ENCODE measurements around the gene PLD3.

PLD3 gene

DNA sequence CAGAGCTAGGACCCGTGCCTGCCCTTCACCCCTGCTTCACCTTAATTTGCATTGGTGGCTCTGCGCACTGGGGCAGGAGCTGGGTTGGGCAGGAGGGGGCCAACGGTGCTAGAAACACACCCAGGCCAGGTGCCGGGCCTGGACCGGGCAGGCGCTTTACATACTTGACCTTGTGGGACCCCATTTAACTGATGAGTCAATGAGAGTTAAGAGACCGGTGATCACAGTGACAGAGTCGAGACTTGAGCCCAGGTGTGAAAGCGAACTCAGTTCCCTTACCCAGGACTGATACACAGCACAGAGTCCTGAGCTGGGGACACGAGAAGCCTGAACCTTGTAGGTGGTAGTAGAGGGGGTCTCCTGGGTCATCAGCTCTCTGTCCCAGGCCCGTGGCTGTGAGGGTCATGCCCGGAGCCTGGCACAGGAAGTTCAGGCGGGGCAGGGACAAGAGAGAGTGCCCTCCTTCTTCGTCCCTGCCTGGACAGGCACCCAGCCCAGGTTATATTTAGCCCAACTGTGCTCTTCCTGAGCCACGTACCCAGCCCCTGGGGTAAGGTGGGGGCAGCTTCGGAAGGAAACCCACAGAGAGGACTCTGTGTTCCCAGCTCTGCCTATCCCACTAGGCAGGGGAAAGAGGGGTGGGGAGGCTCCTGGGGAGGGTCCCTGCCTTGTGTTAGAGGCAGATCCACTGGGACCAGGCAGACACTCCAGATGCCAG lies 62.8 kb downstream of the PLD3 start:
- Histone ChIP-seq H3K79me2 (ENCODE audit: insufficient read depth, low read length) (no peaks in the 10 kb centered on the region), H3K4me1 (ENCODE audit: insufficient read depth, low read length, poor library complexity, severe bottlenecking) (peaks cover 12% of the 10 kb centered on the region), H3K9me2 (replicated peaks; ENCODE audit: low read depth, low read length) (no peaks in the 10 kb centered on the region), H3K36me3 (ENCODE audit: insufficient read depth, low read length) (no peaks in the 10 kb centered on the region), H2AFZ (ENCODE audit: low read length) (no peak overlapping the region), H3F3A (ENCODE audit: low read depth) (no peaks in the 10 kb centered on the region), H3K9me3 (ENCODE audit: insufficient read depth, low read depth, low read length) (no peaks in the 10 kb centered on the region), H3K4me2 (ENCODE audit: low read depth, low read length, poor library complexity, severe bottlenecking) (no peak overlapping the region), H4K20me1 (ENCODE audit: insufficient read depth, low read length, poor library complexity, severe bottlenecking) (no peaks in the 10 kb centered on the region), H3K9ac (ENCODE audit: low read depth, low read length, poor library complexity, severe bottlenecking) (no peak overlapping the region), H3K27me3 (ENCODE audit: insufficient read depth, low read length, poor library complexity, severe bottlenecking) (no peaks in the 10 kb centered on the region), H3K4me3 (ENCODE audit: low read length, poor library complexity, severe bottlenecking) (no peak overlapping the region)
- TF ChIP-seq, protein P1, sequence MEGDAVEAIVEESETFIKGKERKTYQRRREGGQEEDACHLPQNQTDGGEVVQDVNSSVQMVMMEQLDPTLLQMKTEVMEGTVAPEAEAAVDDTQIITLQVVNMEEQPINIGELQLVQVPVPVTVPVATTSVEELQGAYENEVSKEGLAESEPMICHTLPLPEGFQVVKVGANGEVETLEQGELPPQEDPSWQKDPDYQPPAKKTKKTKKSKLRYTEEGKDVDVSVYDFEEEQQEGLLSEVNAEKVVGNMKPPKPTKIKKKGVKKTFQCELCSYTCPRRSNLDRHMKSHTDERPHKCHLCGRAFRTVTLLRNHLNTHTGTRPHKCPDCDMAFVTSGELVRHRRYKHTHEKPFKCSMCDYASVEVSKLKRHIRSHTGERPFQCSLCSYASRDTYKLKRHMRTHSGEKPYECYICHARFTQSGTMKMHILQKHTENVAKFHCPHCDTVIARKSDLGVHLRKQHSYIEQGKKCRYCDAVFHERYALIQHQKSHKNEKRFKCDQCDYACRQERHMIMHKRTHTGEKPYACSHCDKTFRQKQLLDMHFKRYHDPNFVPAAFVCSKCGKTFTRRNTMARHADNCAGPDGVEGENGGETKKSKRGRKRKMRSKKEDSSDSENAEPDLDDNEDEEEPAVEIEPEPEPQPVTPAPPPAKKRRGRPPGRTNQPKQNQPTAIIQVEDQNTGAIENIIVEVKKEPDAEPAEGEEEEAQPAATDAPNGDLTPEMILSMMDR (conservative IDR thresholded peaks at IDR 0.05; ENCODE audit: low read length): no peak
- TF ChIP-seq EZH2phosphoT487 (IDR thresholded peaks at IDR 0.05; ENCODE audit: borderline replicate concordance): no peak

DNA sequence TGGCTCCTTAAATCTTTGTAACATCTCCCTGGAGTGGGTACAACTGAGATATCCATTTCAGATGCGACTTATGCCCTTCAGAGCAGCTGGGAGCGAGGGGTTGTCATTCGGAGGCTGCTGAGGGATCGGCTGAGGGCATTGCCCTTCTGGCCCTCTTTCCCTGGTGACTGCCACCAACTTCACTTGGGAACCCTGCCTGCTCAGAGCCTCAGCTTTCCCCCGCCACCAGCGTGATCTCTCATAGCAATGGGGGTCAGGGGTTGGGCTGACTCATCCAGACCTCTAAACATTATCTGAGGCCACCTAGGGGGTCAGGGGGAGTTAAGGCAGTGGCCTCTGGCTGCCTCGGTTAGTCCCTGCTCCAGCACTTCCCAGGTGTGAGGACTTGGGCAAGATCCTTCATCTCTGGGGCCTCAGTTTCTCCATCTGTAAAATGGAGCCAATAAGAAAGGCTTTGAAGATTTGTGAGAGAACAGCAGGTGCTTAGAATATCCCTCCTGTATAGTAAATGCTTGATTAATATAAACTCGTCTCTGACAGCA lies 63.5 kb downstream of the PLD3 start:
- no peaks in the 10 kb centered on the region for H4K20me1 ChIP-seq (ENCODE audit: insufficient read depth, low read length, poor library complexity, severe bottlenecking)
- no peaks in the 10 kb centered on the region for H3K9me2 ChIP-seq (replicated peaks; ENCODE audit: low read depth, low read length)
- no peaks in the 10 kb centered on the region for H3K27me3 ChIP-seq (ENCODE audit: insufficient read depth, low read length, poor library complexity, severe bottlenecking)
- no peak overlapping the region for H3K4me3 ChIP-seq (ENCODE audit: low read length, poor library complexity, severe bottlenecking)
- H3K9me3 ChIP-seq (ENCODE audit: insufficient read depth, low read depth, low read length): no peaks in the 10 kb centered on the region
- H3K4me1 ChIP-seq (ENCODE audit: insufficient read depth, low read length, poor library complexity, severe bottlenecking): peaks cover 12% of the 10 kb centered on the region
- H3K36me3 ChIP-seq (ENCODE audit: insufficient read depth, low read length): no peaks in the 10 kb centered on the region
- TF ChIP-seq, protein P1 (conservative IDR thresholded peaks at IDR 0.05; ENCODE audit: low read length): no peak
- no peak for TF ChIP-seq EZH2phosphoT487 (IDR thresholded peaks at IDR 0.05; ENCODE audit: borderline replicate concordance)
- H3K79me2 ChIP-seq (ENCODE audit: insufficient read depth, low read length): no peaks in the 10 kb centered on the region
- H3K9ac ChIP-seq (ENCODE audit: low read depth, low read length, poor library complexity, severe bottlenecking): no peak overlapping the region
- no peak overlapping the region for H2AFZ ChIP-seq (ENCODE audit: low read length)
- no peak overlapping the region for H3K4me2 ChIP-seq (ENCODE audit: low read depth, low read length, poor library complexity, severe bottlenecking)
- H3F3A ChIP-seq (ENCODE audit: low read depth): no peaks in the 10 kb centered on the region

DNA sequence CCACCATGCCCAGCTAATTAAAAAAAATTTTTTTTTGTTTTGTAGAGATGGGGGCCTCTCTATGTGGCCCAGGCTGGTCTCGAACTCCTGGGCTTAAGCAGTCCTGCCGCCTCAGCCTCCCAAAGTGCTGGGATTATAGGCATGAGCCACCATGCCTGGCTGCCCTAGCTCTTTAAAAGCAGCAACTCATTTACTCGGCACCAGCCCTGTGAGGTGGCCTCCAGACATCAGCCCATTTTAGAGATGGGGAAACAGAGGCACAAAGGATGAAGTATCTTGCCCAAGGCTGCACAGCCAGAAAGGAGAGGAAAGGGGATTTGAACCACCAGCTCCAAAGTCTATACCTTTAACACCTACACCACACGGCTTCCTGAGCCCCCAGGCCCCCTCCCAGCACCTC lies 64.4 kb downstream of the PLD3 start:
- H3K4me2 ChIP-seq (ENCODE audit: low read depth, low read length, poor library complexity, severe bottlenecking): no peak overlapping the region
- no peaks in the 10 kb centered on the region for H3K27me3 ChIP-seq (ENCODE audit: insufficient read depth, low read length, poor library complexity, severe bottlenecking)
- H3K9ac ChIP-seq (ENCODE audit: low read depth, low read length, poor library complexity, severe bottlenecking): no peak overlapping the region
- no peaks in the 10 kb centered on the region for H3F3A ChIP-seq (ENCODE audit: low read depth)
- H3K79me2 ChIP-seq (ENCODE audit: insufficient read depth, low read length): no peaks in the 10 kb centered on the region
- no peak overlapping the region for H2AFZ ChIP-seq (ENCODE audit: low read length)
- peaks cover 12% of the 10 kb centered on the region for H3K4me1 ChIP-seq (ENCODE audit: insufficient read depth, low read length, poor library complexity, severe bottlenecking)
- H3K36me3 ChIP-seq (ENCODE audit: insufficient read depth, low read length): no peaks in the 10 kb centered on the region
- TF ChIP-seq EZH2phosphoT487 (IDR thresholded peaks at IDR 0.05; ENCODE audit: borderline replicate concordance): no peak
- TF ChIP-seq, protein P1 (conservative IDR thresholded peaks at IDR 0.05; ENCODE audit: low read length): no peak
- no peaks in the 10 kb centered on the region for H4K20me1 ChIP-seq (ENCODE audit: insufficient read depth, low read length, poor library complexity, severe bottlenecking)
- H3K4me3 ChIP-seq (ENCODE audit: low read length, poor library complexity, severe bottlenecking): no peak overlapping the region
- H3K9me3 ChIP-seq (ENCODE audit: insufficient read depth, low read depth, low read length): no peaks in the 10 kb centered on the region
- no peaks in the 10 kb centered on the region for H3K9me2 ChIP-seq (replicated peaks; ENCODE audit: low read depth, low read length)

Data from Loucy (cell line).